ENCODE results near the gene IGSF1. TPM values are rescaled to one million over a fixed set of nuclear protein-coding genes. Genes with fewer than 3 reads are reported as not detected.

The IGSF1 gene
- total and polyA plus RNA-seq, 9 of the 15 experiments (the other 6 are each of a cell fraction or from before 2014, with no cell fraction given) = 0.33 to 1.5 (median 1.0) TPM

DNA sequence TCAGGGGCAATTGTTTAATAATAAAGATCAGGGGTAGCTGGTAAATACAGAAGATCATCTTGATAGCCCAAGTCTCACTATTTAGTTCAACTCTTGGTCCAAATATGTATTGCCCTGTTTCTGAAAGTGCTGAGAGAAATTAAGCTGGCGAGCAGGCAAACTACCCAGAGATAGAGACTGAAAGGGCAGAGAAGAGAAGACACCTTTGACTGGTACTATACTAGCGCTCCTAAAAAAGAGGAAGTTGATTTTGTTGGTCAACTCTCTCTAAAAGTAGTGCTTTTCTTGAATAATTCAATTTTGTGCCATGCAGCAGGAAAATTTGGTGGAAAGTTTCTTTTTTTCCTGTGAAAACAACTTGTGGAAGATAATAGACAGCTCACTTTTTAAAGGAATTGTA lies 64.0 kb downstream of the IGSF1 start:
- H2AFZ ChIP-seq (ENCODE audit: low read depth, low read length) = no peak overlapping the region
- ChIA-PET CTCF (ENCODE audit: low intra/inter-chr PET ratio) (no interaction called here), POLR2A (interaction anchor here (0.5 kb wide), 1 partner anchor 57 kb away, joined by 4 read pairs; no protein-coding TSS in a partner anchor)
- no peaks in the 10 kb centered on the region for H4K20me1 ChIP-seq (replicated peaks; ENCODE audit: control insufficient read depth, insufficient read depth, low read length)
- DNase-seq (ENCODE audit: extremely low read depth in 1 of 4, low spot score in 3 of 4) (no peak), ATAC-seq (no peak), FAIRE-seq (no peak)
- 6% methylated on average over 2 of the region's 2 CpGs for WGBS (ENCODE audit: insufficient coverage, low coverage, missing lambda C conversion rate)
- intact Hi-C loops (cut with micrococcal nuclease) (no loop called here), in situ Hi-C loops (cut with MboI) (no loop called here)
- no peaks in the 10 kb centered on the region for H3K79me2 ChIP-seq (ENCODE audit: control insufficient read depth, insufficient read depth, low read length)
- no peaks in the 10 kb centered on the region for H3K9me1 ChIP-seq (ENCODE audit: control insufficient read depth, insufficient read depth, low read length)
- no peaks in the 10 kb centered on the region for H3K4me1 ChIP-seq (replicated peaks in 1 of 2; ENCODE audit: control insufficient read depth in 2 of 2, insufficient read depth in 2 of 2, low read length in 2 of 2)
- no peaks in the 10 kb centered on the region for H3K9me3 ChIP-seq (replicated peaks; ENCODE audit: control insufficient read depth, insufficient read depth, low read depth, low read length)
- BruUV-seq (replicated peaks) = no TSS peak
- H3K4me2 ChIP-seq (ENCODE audit: insufficient read depth, low read length) = no peak overlapping the region
- no peaks in the 10 kb centered on the region for H3K36me3 ChIP-seq (ENCODE audit: control insufficient read depth, insufficient read depth, low read length)
- no peaks in the 10 kb centered on the region for H3K27me3 ChIP-seq (ENCODE audit: control insufficient read depth in 2 of 2, insufficient read depth in 2 of 2, low read length in 2 of 2)
- H3K9ac ChIP-seq (ENCODE audit: insufficient read depth in 1 of 2, low read depth in 2 of 2, low read length in 2 of 2) = no peak overlapping the region
- TF ChIP-seq BCL6 (CRISPR knock-in tag; IDR thresholded peaks at IDR 0.05) = no peak
- TF ChIP-seq SIN3A (IDR thresholded peaks at IDR 0.05; ENCODE audit: borderline replicate concordance in 2 of 2, control insufficient read depth in 1 of 2, low read depth in 2 of 2, low read length in 2 of 2) = no peak
- TF ChIP-seq, protein P1, sequence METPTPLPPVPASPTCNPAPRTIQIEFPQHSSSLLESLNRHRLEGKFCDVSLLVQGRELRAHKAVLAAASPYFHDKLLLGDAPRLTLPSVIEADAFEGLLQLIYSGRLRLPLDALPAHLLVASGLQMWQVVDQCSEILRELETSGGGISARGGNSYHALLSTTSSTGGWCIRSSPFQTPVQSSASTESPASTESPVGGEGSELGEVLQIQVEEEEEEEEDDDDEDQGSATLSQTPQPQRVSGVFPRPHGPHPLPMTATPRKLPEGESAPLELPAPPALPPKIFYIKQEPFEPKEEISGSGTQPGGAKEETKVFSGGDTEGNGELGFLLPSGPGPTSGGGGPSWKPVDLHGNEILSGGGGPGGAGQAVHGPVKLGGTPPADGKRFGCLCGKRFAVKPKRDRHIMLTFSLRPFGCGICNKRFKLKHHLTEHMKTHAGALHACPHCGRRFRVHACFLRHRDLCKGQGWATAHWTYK (CRISPR knock-in tag; IDR thresholded peaks at IDR 0.05) = no peak
- no peak for TF ChIP-seq SAFB2 (IDR thresholded peaks at IDR 0.05; ENCODE audit: borderline replicate concordance, low read depth, low read length, severe bottlenecking)
- TF ChIP-seq, protein P2, sequence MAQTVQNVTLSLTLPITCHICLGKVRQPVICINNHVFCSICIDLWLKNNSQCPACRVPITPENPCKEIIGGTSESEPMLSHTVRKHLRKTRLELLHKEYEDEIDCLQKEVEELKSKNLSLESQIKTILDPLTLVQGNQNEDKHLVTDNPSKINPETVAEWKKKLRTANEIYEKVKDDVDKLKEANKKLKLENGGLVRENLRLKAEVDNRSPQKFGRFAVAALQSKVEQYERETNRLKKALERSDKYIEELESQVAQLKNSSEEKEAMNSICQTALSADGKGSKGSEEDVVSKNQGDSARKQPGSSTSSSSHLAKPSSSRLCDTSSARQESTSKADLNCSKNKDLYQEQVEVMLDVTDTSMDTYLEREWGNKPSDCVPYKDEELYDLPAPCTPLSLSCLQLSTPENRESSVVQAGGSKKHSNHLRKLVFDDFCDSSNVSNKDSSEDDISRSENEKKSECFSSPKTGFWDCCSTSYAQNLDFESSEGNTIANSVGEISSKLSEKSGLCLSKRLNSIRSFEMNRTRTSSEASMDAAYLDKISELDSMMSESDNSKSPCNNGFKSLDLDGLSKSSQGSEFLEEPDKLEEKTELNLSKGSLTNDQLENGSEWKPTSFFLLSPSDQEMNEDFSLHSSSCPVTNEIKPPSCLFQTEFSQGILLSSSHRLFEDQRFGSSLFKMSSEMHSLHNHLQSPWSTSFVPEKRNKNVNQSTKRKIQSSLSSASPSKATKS (CRISPR knock-in tag; IDR thresholded peaks at IDR 0.05) = no peak
- no peak for TF ChIP-seq RBM17 (IDR thresholded peaks at IDR 0.05; ENCODE audit: borderline replicate concordance, low read depth, low read length)
- H3K4me3 ChIP-seq = no peak overlapping the region
- H3K27ac ChIP-seq (ENCODE audit: extremely low read depth, low read depth, low read length) = no peak overlapping the region

Other genes with a start within 250 kb of the IGSF1 start
- not detected in 2 replicates for gene ARHGAP36, start 231.0 kb downstream of the IGSF1 start, total RNA-seq (2014; rRNA removed)
- gene ARHGAP36, start 231.0 kb downstream of the IGSF1 start, total RNA-seq (2014; rRNA removed; fragmentation: Illumina TruSeq; extraction: Trizol) = not detected in 2 replicates
- gene ARHGAP36, start 231.0 kb downstream of the IGSF1 start, total RNA-seq (2015; rRNA removed; fragmentation: Illumina TruSeq; extraction: Trizol) = not detected in 2 replicates
- not detected in 2 replicates for gene ARHGAP36, start 231.0 kb downstream of the IGSF1 start, total RNA-seq (2021)
- not detected in 2 replicates for gene ARHGAP36, start 231.0 kb downstream of the IGSF1 start, polyA plus RNA-seq (2011; rRNA removed)
- not detected in 2 replicates for gene ARHGAP36, start 231.0 kb downstream of the IGSF1 start, polyA plus RNA-seq (2014; fragmentation: Illumina TruSeq; extraction: Trizol)
- gene ARHGAP36, start 231.0 kb downstream of the IGSF1 start, polyA plus RNA-seq (2014; fragmentation: Nextera tagmentation; extraction: Ambion mirVana) = not detected
- not detected in 2 replicates for gene ARHGAP36, start 231.0 kb downstream of the IGSF1 start, polyA plus RNA-seq (2014; rRNA removed)

Measured in K562 (cell line).